IMR-90 (cell line): ENCODE results near the gene ZKSCAN8. TPM values are rescaled to one million over a fixed set of nuclear protein-coding genes. Genes with fewer than 3 reads are reported as not detected.

Experiments used
- ATAC-seq: fragments of 200-7000 bp; cut with Tn5 transposase; 2 replicates; pipeline ENCODE4 v1.9.1; 2020; ENCODE audit warnings: low read depth, mild to moderate bottlenecking, moderate library complexity
- BruUV-seq: library from RNA; stranded (reverse); fragments of 400-500 nt; replicated peaks from 2 replicates; lab custom pipeline; 2021; lab: Mats Ljungman, UMichigan
- CTCF ChIA-PET: fragments of 300-600 bp; formaldehyde crosslinking; extraction: SDS; loops from one replicate; lab custom pipeline; 2021; ENCODE audit warnings: antibody characterized with exemption; lab: Yijun Ruan, JAX
- POLR2A ChIA-PET: fragments of 300-600 bp; sonication (Branson Sonifier 250); formaldehyde crosslinking; loops from one replicate; lab custom pipeline; 2022; ENCODE audit warnings: antibody characterized with exemption; ENCODE audit not compliant: unreplicated experiment; lab: Charles Lee
- DNase-seq: peaks from one replicate; pipeline ENCODE4 v3.0.0; 2013
- H2AFZ ChIP-seq: replicated peaks from 2 replicates; pipeline ENCODE3; 2013; ENCODE audit warnings: low read length, mild to moderate bottlenecking; ENCODE audit not compliant: poor library complexity
- H2AK5ac ChIP-seq: 2 replicates; pipeline ENCODE4 v1.6.1; 2013; ENCODE audit warnings: low read depth, low read length, inconsistent platforms
- H2AK9ac ChIP-seq: replicated peaks from 2 replicates; pipeline ENCODE3; 2013; ENCODE audit warnings: mild to moderate bottlenecking, low read depth, low read length, moderate library complexity; ENCODE audit not compliant: poor library complexity
- H2BK120ac ChIP-seq: 2 replicates; pipeline ENCODE4 v1.6.1; 2013; ENCODE audit warnings: low read depth, low read length, inconsistent platforms
- H2BK15ac ChIP-seq: 3 replicates; pipeline ENCODE4 v1.6.1; 2013; ENCODE audit warnings: low read depth, low read length, inconsistent platforms
- H2BK20ac ChIP-seq: 2 replicates; pipeline ENCODE4 v1.6.1; 2013; ENCODE audit warnings: low read depth, mild to moderate bottlenecking, inconsistent platforms, low read length, moderate library complexity
- H2BK5ac ChIP-seq: 2 replicates; pipeline ENCODE4 v1.6.1; 2013; ENCODE audit warnings: mild to moderate bottlenecking, low read depth, low read length, inconsistent platforms; ENCODE audit not compliant: poor library complexity, severe bottlenecking
- H3K14ac ChIP-seq: replicated peaks from 2 replicates; pipeline ENCODE4 v1.6.1; 2013; ENCODE audit warnings: low read depth, low read length, inconsistent platforms
- H3K18ac ChIP-seq: 2 replicates; pipeline ENCODE4 v1.6.1; 2013; ENCODE audit warnings: low read depth, low read length, control low read depth
- H3K23ac ChIP-seq: 2 replicates; pipeline ENCODE4 v1.6.1; 2013; ENCODE audit warnings: low read depth, low read length, inconsistent platforms
- H3K27ac ChIP-seq: 2 replicates; pipeline ENCODE4 v1.5.1; 2013; ENCODE audit warnings: mild to moderate bottlenecking, control low read depth, low read length; ENCODE audit not compliant: insufficient read depth
- H3K27me3 ChIP-seq: 2 replicates; pipeline ENCODE4 v1.6.1; 2013; ENCODE audit warnings: low read length; ENCODE audit not compliant: control insufficient read depth, insufficient read depth
- H3K36me3 ChIP-seq: 2 replicates; pipeline ENCODE4 v1.6.1; 2013; ENCODE audit warnings: low read length, mixed read lengths; ENCODE audit not compliant: control insufficient read depth, insufficient read depth
- H3K4ac ChIP-seq: 2 replicates; pipeline ENCODE4 v1.6.1; 2013; ENCODE audit warnings: low read depth, low read length, inconsistent platforms
- H3K4me1 ChIP-seq: 2 replicates; pipeline ENCODE4 v1.6.1; 2013; ENCODE audit warnings: low read length, mixed read lengths; ENCODE audit not compliant: control insufficient read depth, insufficient read depth
- H3K4me2 ChIP-seq: 2 replicates; pipeline ENCODE4 v1.6.1; 2013; ENCODE audit warnings: low read depth, mild to moderate bottlenecking, control low read depth, low read length, moderate library complexity
- H3K4me3 ChIP-seq: 2 replicates; pipeline ENCODE4 v1.5.1; 2013; ENCODE audit warnings: low read depth, mild to moderate bottlenecking, control low read depth, low read length, moderate library complexity; ENCODE audit not compliant: insufficient read depth
- H3K56ac ChIP-seq: 2 replicates; pipeline ENCODE4 v1.6.1; 2013; ENCODE audit warnings: low read length, inconsistent platforms; ENCODE audit not compliant: insufficient read depth; ENCODE audit errors: extremely low read depth
- H3K79me1 ChIP-seq, 2 experiments: 2 replicates each; pipeline ENCODE4 v1.6.1; 2013; ENCODE audit warnings: low read length in 2 of 2, inconsistent platforms in 1 of 2, low read depth in 1 of 2
- H3K9ac ChIP-seq: 2 replicates; pipeline ENCODE4 v1.6.1; 2013; ENCODE audit warnings: low read depth, low read length, control low read depth
- H3K9me1 ChIP-seq: 2 replicates; pipeline ENCODE4 v1.6.1; 2013; ENCODE audit warnings: low read length, inconsistent platforms; ENCODE audit not compliant: insufficient read depth
- H3K9me3 ChIP-seq: 2 replicates; pipeline ENCODE4 v1.6.1; 2013; ENCODE audit warnings: low read length; ENCODE audit not compliant: control insufficient read depth, insufficient read depth
- H4K20me1 ChIP-seq: 2 replicates; pipeline ENCODE4 v1.6.1; 2013; ENCODE audit warnings: low read length, inconsistent platforms; ENCODE audit not compliant: insufficient read depth
- H4K5ac ChIP-seq: 2 replicates; pipeline ENCODE4 v1.6.1; 2013; ENCODE audit warnings: mild to moderate bottlenecking, low read depth, low read length, control low read depth
- H4K8ac ChIP-seq, 2 experiments: 2 replicates each; pipeline ENCODE4 v1.6.1; 2013; ENCODE audit warnings: low read depth in 2 of 2, low read length in 2 of 2, control low read depth in 1 of 2, inconsistent platforms in 1 of 2
- H4K91ac ChIP-seq: 2 replicates; pipeline ENCODE4 v1.6.1; 2013; ENCODE audit warnings: low read depth, low read length, inconsistent platforms; ENCODE audit not compliant: insufficient read depth
- BHLHE40 ChIP-seq: fragments of 150-350 bp; IDR thresholded peaks from 2 replicates; pipeline ENCODE4 v1.6.1; 2016; ENCODE audit warnings: mild to moderate bottlenecking, low read depth, low read length
- CEBPB ChIP-seq: IDR thresholded peaks from 2 replicates; pipeline ENCODE4 v1.6.1; 2012; ENCODE audit warnings: low read depth, low read length, improper control_type of control experiment
- CHD1 ChIP-seq: IDR thresholded peaks from 2 replicates; pipeline ENCODE4 v1.6.1; 2012; ENCODE audit warnings: low read depth, low read length, improper control_type of control experiment
- CTCF ChIP-seq: conservative IDR thresholded peaks from 2 replicates; pipeline ENCODE4 v1.5.1; 2012; ENCODE audit warnings: mild to moderate bottlenecking, low read depth, low read length, improper control_type of control experiment
- ELK1 ChIP-seq: fragments of 150-350 bp; IDR thresholded peaks from 2 replicates; pipeline ENCODE4 v1.6.1; 2016; ENCODE audit warnings: low read depth, mild to moderate bottlenecking, low read length, moderate library complexity, borderline replicate concordance
- MAFK ChIP-seq: IDR thresholded peaks from 2 replicates; pipeline ENCODE4 v1.6.1; 2012; ENCODE audit warnings: low read depth, low read length, improper control_type of control experiment
- MAZ ChIP-seq: IDR thresholded peaks from 2 replicates; pipeline ENCODE4 v1.6.1; 2012; ENCODE audit warnings: low read depth, mild to moderate bottlenecking, low read length, improper control_type of control experiment, moderate library complexity, borderline replicate concordance
- MXI1 ChIP-seq: IDR thresholded peaks from 2 replicates; pipeline ENCODE4 v1.6.1; 2012; ENCODE audit warnings: low read depth, mild to moderate bottlenecking, low read length, moderate library complexity, borderline replicate concordance
- NFE2L2 ChIP-seq: fragments of 150-350 bp; IDR thresholded peaks from 2 replicates; pipeline ENCODE4 v1.6.1; 2016; ENCODE audit warnings: low read depth, mild to moderate bottlenecking, low read length
- POLR2A ChIP-seq: IDR thresholded peaks from 2 replicates; pipeline ENCODE4 v1.6.1; 2012; ENCODE audit warnings: mild to moderate bottlenecking, low read depth, low read length
- RAD21 ChIP-seq: IDR thresholded peaks from 2 replicates; pipeline ENCODE4 v1.6.1; 2012; ENCODE audit warnings: low read length, improper control_type of control experiment
- RCOR1 ChIP-seq: IDR thresholded peaks from 2 replicates; pipeline ENCODE4 v1.6.1; 2012; ENCODE audit warnings: mild to moderate bottlenecking, low read length, improper control_type of control experiment; ENCODE audit not compliant: insufficient replicate concordance
- RFX5 ChIP-seq: IDR thresholded peaks from 2 replicates; pipeline ENCODE4 v1.8.0; 2012; ENCODE audit warnings: low read depth, mild to moderate bottlenecking, low read length, moderate library complexity
- SMC3 ChIP-seq: fragments of 150-350 bp; IDR thresholded peaks from 2 replicates; pipeline ENCODE4 v1.6.1; 2016; ENCODE audit warnings: low read depth, mild to moderate bottlenecking, antibody characterized with exemption, low read length, moderate library complexity
- USF2 ChIP-seq: fragments of 150-350 bp; IDR thresholded peaks from 2 replicates; pipeline ENCODE4 v1.6.1; 2017; ENCODE audit warnings: mild to moderate bottlenecking, antibody characterized with exemption, low read length, low read depth
- WGBS, 2 experiments: methylation state at CpG; one replicate each; pipeline versions ENCODE4 v1.1.5 to v1.1.7; 2013; ENCODE audit warnings: missing lambda C conversion rate in 2 of 2; ENCODE audit not compliant: insufficient read length in 1 of 2; ENCODE audit errors: extremely low coverage in 2 of 2; 5-methylcytosine and 5-hydroxymethylcytosine counted together
- dilution Hi-C: fragments of 300-500 bp; cut with HindIII; formaldehyde crosslinking; loops from one replicate; pipeline ENCODE4 v1.14.3; 2018; ENCODE audit warnings: low sequenced_read_pairs; ENCODE audit not compliant: unreplicated experiment
- in situ Hi-C: fragments of 300-500 bp; cut with MboI; formaldehyde crosslinking; loops from 3 replicates; pipeline ENCODE4 v1.14.3; 2019; ENCODE audit warnings: low sequenced_read_pairs, inconsistent platforms, mixed read lengths
- intact Hi-C: fragments of 100-400 bp; cut with micrococcal nuclease; formaldehyde crosslinking; loops from 2 replicates; pipeline ENCODE4 v1.10.0; 2022
- polyA plus RNA-seq, 3 experiments: library from polyadenylated mRNA; depleted of rRNA; stranded (reverse); fragments of >200 nt; gene quantifications; 2 replicates each; pipeline ENCODE4 v1.2.3, GENCODE V29; 2012; ENCODE audit warnings: low replicate concordance in 1 of 3
- total RNA-seq: library from RNA; depleted of rRNA; stranded (reverse); fragments of >200 nt; gene quantifications from 2 replicates; pipeline ENCODE4 v1.2.3, GENCODE V29; 2012

Gene ZKSCAN8
- total and polyA plus RNA-seq, 2 of the 4 experiments (the other 2 are of a cell fraction) = 8.3 to 22.8 TPM

GRCh38 chr6:28142446-28142845 is 763 bp downstream of the ZKSCAN8 start:
- Histone ChIP-seq H3K36me3 (peaks cover 2% of the 10 kb centered on the region; the same call in 1 of the 2 replicates), H3K14ac (no peak overlapping the region), H3K9me1 (0 out of 2 replicates have a peak, but pooled peaks cover 2% of the 10 kb centered on the region), H3K9ac (peak overlapping the region; percentile 94), H2BK20ac (no peak overlapping the region), H4K8ac (peak overlapping the region in 1 of 2 experiments; percentile 56; a peak in 2 of 4 replicates), H2AK9ac (no peak overlapping the region), H2AK5ac (no peak overlapping the region), H2BK120ac (no peak overlapping the region), H2AFZ (no peak overlapping the region), H3K56ac (peak overlapping the region; percentile 79; the same call in 1 of the 2 replicates), H3K4me3 (peak overlapping the region; percentile 73), H3K27ac (no peak overlapping the region), H3K23ac (no peak overlapping the region), H3K79me1 (peaks cover 3 to 32% of the 10 kb centered on the region in 2 experiments), H3K4me2 (peak overlapping the region; percentile 98), H4K20me1 (no peaks in the 10 kb centered on the region), H3K27me3 (no peaks in the 10 kb centered on the region), H3K18ac (no peak overlapping the region), H2BK5ac (peak overlapping the region; percentile 68), H3K9me3 (no peaks in the 10 kb centered on the region), H2BK15ac (no peak overlapping the region), H3K4me1 (peaks cover 2% of the 10 kb centered on the region; the same call in 1 of the 2 replicates), H3K4ac (no peak overlapping the region), H4K91ac (no peak overlapping the region), H4K5ac (peak overlapping the region; percentile 93)
- TF ChIP-seq USF2 (no peak), CTCF (no peak), POLR2A (no peak), BHLHE40 (no peak), RFX5 (no peak), RAD21 (no peak), MAZ (no peak), SMC3 (no peak), CEBPB (no peak), CHD1 (no peak), MAFK (no peak), ELK1 (no peak), RCOR1 (no peak), MXI1 (no peak), NFE2L2 (no peak)
- DNase-seq (peak; percentile 25), ATAC-seq (no peak)
- intact Hi-C loops (no loop called here), dilution Hi-C loops (no loop called here), in situ Hi-C loops (loop anchor here (10.0 kb wide), 1 partner anchor 72 kb away; no protein-coding TSS in a partner anchor)
- ChIA-PET CTCF (interaction anchor here (1.0 to 1.8 kb wide), 3 partner anchors 12 to 214 kb away, joined by 3 to 6 read pairs (median 3); no protein-coding TSS in a partner anchor), POLR2A (no interaction called here)
- WGBS, 2 experiments = no CpG with 5 or more reads among the region's 4 CpGs
- no TSS peak for BruUV-seq
